HepG2 (cell line): ENCODE data around the gene POLR3K. TPM values are rescaled to one million over a fixed set of nuclear protein-coding genes. Genes with fewer than 3 reads are reported as not detected.

Experiments used
- ATAC-seq: fragments of 200-7000 bp; cut with Tn5 transposase; 3 replicates; pipeline ENCODE4 v1.9.1; 2020; ENCODE audit warnings: mild to moderate bottlenecking, moderate library complexity
- BruUV-seq: library from RNA; stranded (reverse); fragments of 400-500 nt; replicated peaks from 2 replicates; lab custom pipeline; 2021; lab: Mats Ljungman, UMichigan
- CTCF ChIA-PET: fragments of 300-600 bp; formaldehyde crosslinking; extraction: SDS; loops from one replicate; lab custom pipeline; 2021; ENCODE audit warnings: low total read pairs, inconsistent platforms, low intra/inter-chr PET ratio; lab: Yijun Ruan, JAX
- POLR2A ChIA-PET: fragments of 350-600 bp; sonication (Branson Sonifier 250); formaldehyde crosslinking; loops from one replicate; lab custom pipeline; 2020; ENCODE audit warnings: antibody characterized with exemption, inconsistent platforms; lab: Yijun Ruan, JAX
- DNase-seq: peaks from one replicate; pipeline ENCODE4 v3.0.0-alpha.2; 2015; ENCODE audit warnings: low spot score
- FAIRE-seq: peaks from 3 replicates; lab custom pipeline; 2011; peaks lifted over from hg19 to GRCh38; lab: Jason Lieb, UNC
- H2AFZ ChIP-seq: one replicate; pipeline ENCODE4 v1.6.1; 2011; ENCODE audit warnings: low read length, inconsistent platforms
- H3K27ac ChIP-seq: fragments of 300-600 bp; 3 replicates; pipeline ENCODE4 v1.8.0; 2011; ENCODE audit warnings: mixed run types, mild to moderate bottlenecking, mixed read lengths, low read length, inconsistent platforms; ENCODE audit not compliant: insufficient read depth; ENCODE audit errors: extremely low read length
- H3K27me3 ChIP-seq, 2 experiments: fragments of 200-600 bp in 1 of 2; 2 replicates in 1 of 2; 3 replicates in 1 of 2; pipeline versions ENCODE4 v1.6.0 to v1.8.0; 2011; ENCODE audit warnings: low read length in 2 of 2, mild to moderate bottlenecking in 2 of 2, moderate library complexity in 2 of 2, inconsistent platforms in 1 of 2; ENCODE audit not compliant: insufficient read depth in 2 of 2, control insufficient read depth in 1 of 2
- H3K36me3 ChIP-seq, 2 experiments: fragments of 200-600 bp in 1 of 2; replicated peaks in 1 of 2; 2 replicates in 1 of 2; 3 replicates in 1 of 2; pipeline versions ENCODE4 v1.5.1 to v1.8.0; 2011; ENCODE audit warnings: low read length in 2 of 2, inconsistent platforms in 1 of 2; ENCODE audit not compliant: insufficient read depth in 2 of 2, control insufficient read depth in 1 of 2
- H3K4me1 ChIP-seq: 2 replicates; pipeline ENCODE4 v1.5.1; 2012; ENCODE audit warnings: low read length, inconsistent platforms; ENCODE audit not compliant: insufficient read depth
- H3K4me2 ChIP-seq: 2 replicates; pipeline ENCODE4 v1.6.0; 2011; ENCODE audit warnings: low read depth, low read length, inconsistent platforms
- H3K4me3 ChIP-seq, 3 experiments: fragments of 200-600 bp in 1 of 3; sonication (generic), shearing (Covaris generic) in 1 of 3; replicated peaks in 1 of 3; 2 replicates each; pipeline ENCODE4 v1.5.1; 2011 to 2016; ENCODE audit warnings: low read length in 3 of 3, inconsistent platforms in 2 of 3, low read depth in 2 of 3, mild to moderate bottlenecking in 2 of 3, control low read depth in 1 of 3, mixed read lengths in 1 of 3; ENCODE audit not compliant: insufficient read depth in 1 of 3
- H3K79me2 ChIP-seq: one replicate; pipeline ENCODE4 v1.6.1; 2011; ENCODE audit warnings: low read length, inconsistent platforms; ENCODE audit not compliant: insufficient read depth
- H3K9ac ChIP-seq: 2 replicates; pipeline ENCODE4 v1.6.0; 2011; ENCODE audit warnings: mild to moderate bottlenecking, low read depth, low read length, inconsistent platforms; ENCODE audit not compliant: insufficient read depth
- H3K9me3 ChIP-seq: 2 replicates; pipeline ENCODE4 v1.5.1; 2012; ENCODE audit warnings: mild to moderate bottlenecking, low read length
- H4K20me1 ChIP-seq: 2 replicates; pipeline ENCODE4 v1.6.0; 2011; ENCODE audit warnings: inconsistent platforms, mild to moderate bottlenecking, low read length, moderate library complexity; ENCODE audit not compliant: insufficient read depth
- AGO2 ChIP-seq: fragments of 200-400 bp; formaldehyde crosslinking; optimal IDR thresholded peaks from 2 replicates; pipeline ENCODE3; 2017; ENCODE audit warnings: mild to moderate bottlenecking, low read depth, low read length, moderate library complexity
- ARID2 ChIP-seq: sonication (generic); formaldehyde crosslinking; IDR thresholded peaks from 2 replicates; pipeline ENCODE4 v1.8.1; 2022; ENCODE audit warnings: mild to moderate bottlenecking, missing genetic modification reagents, borderline replicate concordance
- POGZ ChIP-seq: sonication (generic); formaldehyde crosslinking; IDR thresholded peaks from 2 replicates; pipeline ENCODE4 v1.4.0; 2020; ENCODE audit warnings: mild to moderate bottlenecking, missing genetic modification reagents
- POLR2G ChIP-seq: fragments of 200-400 bp; formaldehyde crosslinking; IDR thresholded peaks from 2 replicates; pipeline ENCODE4 v1.6.1; 2018; ENCODE audit warnings: mild to moderate bottlenecking, low read depth, low read length, moderate library complexity
- PRMT3 ChIP-seq: sonication (generic); formaldehyde crosslinking; IDR thresholded peaks from 2 replicates; pipeline ENCODE4 v1.8.1; 2022; ENCODE audit warnings: low read depth, mild to moderate bottlenecking, moderate library complexity, missing genetic modification reagents, borderline replicate concordance
- ZNF468 ChIP-seq: sonication (generic); formaldehyde crosslinking; IDR thresholded peaks from 2 replicates; pipeline ENCODE4 v1.8.0; 2022; ENCODE audit warnings: mild to moderate bottlenecking, moderate library complexity, missing genetic modification reagents
- WGBS: methylation state at CpG from one replicate; pipeline ENCODE4 v1.1.6; 2017; ENCODE audit warnings: low lambda C conversion rate; 5-methylcytosine and 5-hydroxymethylcytosine counted together
- in situ Hi-C: cut with HindIII; loops from 2 replicates; pipeline ENCODE4 v1.10.0; 2017; ENCODE audit warnings: low pct_unique_long_range_greater_than_20kb; ENCODE audit not compliant: extremely low pct_ligation_motif_present
- intact Hi-C: fragments of 100-400 bp; cut with micrococcal nuclease; formaldehyde crosslinking; loops from one replicate; pipeline ENCODE4 v1.10.0; 2022; ENCODE audit not compliant: unreplicated experiment
- polyA plus RNA-seq, 8 experiments: library from polyadenylated mRNA; depleted of rRNA in 3 of 8; stranded (reverse) in 7 of 8; unstranded in 1 of 8; fragments of >200 nt; fragmentation: Illumina TruSeq in 4 of 8; extraction: Trizol in 4 of 8; gene quantifications; 2 replicates each; pipeline versions ENCODE4 v1.2.1 to v1.2.3, GENCODE V29; 2011 to 2016; ENCODE audit warnings: low read depth in 4 of 8, missing spikeins in 1 of 8, mixed read lengths in 1 of 8; ENCODE audit not compliant: insufficient read depth in 1 of 8
- total RNA-seq, 5 experiments: library from RNA; depleted of rRNA; stranded (reverse); fragments of >200 nt; fragmentation: Illumina TruSeq; extraction: Trizol; gene quantifications; 2 replicates each; pipeline ENCODE4 v1.2.3, GENCODE V29; 2016; ENCODE audit warnings: low read depth in 1 of 5

Gene POLR3K
- total and polyA plus RNA-seq, 2 of the 13 experiments (the other 11 are each of a cell fraction or from before 2014, with no cell fraction given): 14.8 to 18.8 TPM

- intact Hi-C loops: no loop called here
- H3K4me2 ChIP-seq: no peak overlapping the region
- H3K36me3 ChIP-seq: peaks cover 12 to 35% of the 10 kb centered on the region in 2 experiments; a peak in 4 of 5 replicates
- ATAC-seq: no peak
- H3K9me3 ChIP-seq: no peaks in the 10 kb centered on the region
- no peak overlapping the region for H3K4me3 ChIP-seq
- no TSS peak for BruUV-seq
- H2AFZ ChIP-seq: no peak overlapping the region
- TF ChIP-seq ZNF468 (CRISPR knock-in tag) (no peak), PRMT3 (no peak), POGZ (CRISPR knock-in tag) (no peak), POLR2G (0 out of 2 replicates have a peak, but pooled peaks have one; percentile 22)
- TF ChIP-seq, all 625 proteins: peak for 1
- H3K79me2 ChIP-seq: no peaks in the 10 kb centered on the region
- in situ Hi-C loops: no loop called here
- no peak for DNase-seq
- peaks cover 1% of the 10 kb centered on the region; the same call in 1 of the 2 replicates for H3K4me1 ChIP-seq
- no peak for FAIRE-seq
- WGBS: 95% methylated on average over 8 of the region's 14 CpGs
- H4K20me1 ChIP-seq: no peaks in the 10 kb centered on the region
- ChIA-PET CTCF (no interaction called here), POLR2A (no interaction called here)
- no peak overlapping the region for H3K27ac ChIP-seq
- no peaks in the 10 kb centered on the region for H3K27me3 ChIP-seq
- H3K9ac ChIP-seq: no peak overlapping the region
Observed at GRCh38 chr16:59440-60059, 6.1 kb upstream of the POLR3K start.

GRCh38 chr16:58491-59439 lies 5.4 kb upstream of the POLR3K start:
- no peak for TF ChIP-seq ARID2 (CRISPR knock-in tag)
- peak; percentile 66 for TF ChIP-seq AGO2
- Histone ChIP-seq H4K20me1 (no peaks in the 10 kb centered on the region), H2AFZ (no peak overlapping the region), H3K36me3 (peaks cover 12 to 35% of the 10 kb centered on the region in 2 experiments; a peak in 4 of 5 replicates), H3K27me3 (no peaks in the 10 kb centered on the region; a peak in 1 of 5 replicates), H3K9ac (no peak overlapping the region), H3K4me1 (peaks cover 5% of the 10 kb centered on the region; the same call in 1 of the 2 replicates), H3K27ac (no peak overlapping the region), H3K4me2 (no peak overlapping the region), H3K4me3 (no peak overlapping the region), H3K79me2 (peaks cover 8% of the 10 kb centered on the region), H3K9me3 (no peaks in the 10 kb centered on the region)
- ChIA-PET POLR2A (no interaction called here), CTCF (no interaction called here)
- FAIRE-seq (no peak), DNase-seq (no peak), ATAC-seq (no peak)
- 96% methylated on average over 18 of the region's 29 CpGs for WGBS
- BruUV-seq: no TSS peak
- intact Hi-C loops (no loop called here), in situ Hi-C loops (no loop called here)
